Measurements from ENCODE around the gene TSPAN10.

GRCh38 chr17:81647640-81648012 is 10.6 kb downstream of the TSPAN10 start:
- TF ChIP-seq CTCF (conservative IDR thresholded peaks at IDR 0.05; ENCODE audit: low read depth, low read length) (no peak), POLR2A (IDR thresholded peaks at IDR 0.05; ENCODE audit: low read depth, low read length) (no peak), CEBPB (IDR thresholded peaks at IDR 0.05; ENCODE audit: low read depth, low read length) (no peak), RCOR1 (IDR thresholded peaks at IDR 0.05; ENCODE audit: insufficient replicate concordance, low read length) (no peak), NFE2L2 (IDR thresholded peaks at IDR 0.05; ENCODE audit: low read depth, low read length) (no peak), MXI1 (IDR thresholded peaks at IDR 0.05; ENCODE audit: borderline replicate concordance, low read depth, low read length) (no peak), RFX5 (IDR thresholded peaks at IDR 0.05; ENCODE audit: low read depth, low read length) (no peak), SMC3 (IDR thresholded peaks at IDR 0.05; ENCODE audit: low read depth, low read length) (no peak), RAD21 (IDR thresholded peaks at IDR 0.05; ENCODE audit: low read length) (no peak), MAZ (IDR thresholded peaks at IDR 0.05; ENCODE audit: borderline replicate concordance, low read depth, low read length) (no peak)
